HG02981 (cell line): ENCODE data around the gene SOX12.

Experiments used
- ATAC-seq: cut with Tn5 transposase; IDR thresholded peaks from one replicate; pipeline ENCODE4 v1.9.1; 2021; ENCODE audit warnings: mild to moderate bottlenecking, moderate library complexity; ENCODE audit not compliant: unreplicated experiment

Gene SOX12

GRCh38 chr20:325045-325888, at the start of gene SOX12:
Gene SOX12, plus strand, starts transcription at chr20:325552. Its CDS starts 373 bp downstream, at chr20:325925.
- peak; percentile 75 for ATAC-seq

DNA sequence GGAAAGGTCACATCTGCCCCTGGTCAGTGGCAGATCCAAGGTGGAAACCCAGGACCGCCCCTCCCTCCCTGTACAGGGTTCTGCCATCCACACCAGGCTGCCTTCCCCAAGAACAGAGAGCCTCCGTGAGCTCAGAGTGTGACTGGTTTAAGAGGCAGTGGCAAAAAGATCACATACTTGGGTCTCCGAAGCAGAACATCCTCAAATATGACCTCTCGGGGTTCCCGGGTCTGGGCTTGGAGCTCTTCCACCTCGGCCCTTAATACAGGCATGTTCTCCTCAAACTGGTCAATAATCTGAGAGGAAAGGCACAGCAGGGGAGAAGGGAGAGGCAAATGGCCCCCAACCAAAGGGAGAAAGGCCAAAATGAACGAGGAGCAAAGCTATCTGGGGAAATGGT, 49.6 kb upstream of the SOX12 start:
- ATAC-seq, result no peak

DNA sequence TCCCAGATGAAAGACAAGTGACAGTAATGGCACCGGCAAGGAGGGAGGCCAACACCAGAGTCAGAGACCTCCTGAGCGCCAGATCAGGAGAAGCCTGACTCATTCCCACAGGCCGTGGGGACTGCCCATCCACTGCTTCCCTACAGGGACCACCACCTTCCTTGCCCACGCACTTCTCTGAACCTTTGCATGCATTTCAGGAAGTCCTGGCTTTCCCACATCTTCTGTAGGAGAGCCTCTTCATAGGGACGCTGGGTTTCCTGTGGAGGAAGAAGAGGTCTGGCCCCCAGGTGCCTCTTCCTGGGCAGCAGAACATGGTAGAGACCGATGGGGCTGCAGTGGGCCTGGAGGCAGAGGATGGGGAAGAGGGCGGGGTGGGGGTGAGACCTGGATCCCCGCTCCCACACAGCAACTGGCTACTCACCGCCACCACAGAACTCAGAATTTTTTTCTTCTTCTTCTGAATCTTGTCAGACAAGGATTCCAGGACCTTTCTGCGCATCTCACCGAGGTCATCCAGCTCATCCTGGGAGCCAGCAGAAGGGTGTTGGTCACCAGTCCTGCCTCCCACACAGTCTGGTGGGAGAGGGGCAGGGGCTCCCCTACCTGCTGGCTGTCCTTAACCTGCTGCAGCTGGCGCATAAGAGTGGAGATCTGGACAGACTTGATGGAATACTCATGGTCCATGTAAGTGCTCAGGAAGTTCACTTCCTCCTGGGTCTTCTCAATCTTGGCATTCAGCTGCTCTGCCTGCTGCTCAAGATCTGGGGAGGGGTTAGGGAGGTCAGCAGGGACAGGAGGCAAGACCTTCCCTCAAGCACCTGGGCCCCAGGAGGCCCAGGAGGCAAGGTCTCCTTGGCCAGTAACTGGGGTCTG, 48.5 kb upstream of the SOX12 start:
- ATAC-seq, result no peak

GRCh38 chr20:277496-277781, 47.9 kb upstream of the SOX12 start:
- no peak for ATAC-seq

DNA sequence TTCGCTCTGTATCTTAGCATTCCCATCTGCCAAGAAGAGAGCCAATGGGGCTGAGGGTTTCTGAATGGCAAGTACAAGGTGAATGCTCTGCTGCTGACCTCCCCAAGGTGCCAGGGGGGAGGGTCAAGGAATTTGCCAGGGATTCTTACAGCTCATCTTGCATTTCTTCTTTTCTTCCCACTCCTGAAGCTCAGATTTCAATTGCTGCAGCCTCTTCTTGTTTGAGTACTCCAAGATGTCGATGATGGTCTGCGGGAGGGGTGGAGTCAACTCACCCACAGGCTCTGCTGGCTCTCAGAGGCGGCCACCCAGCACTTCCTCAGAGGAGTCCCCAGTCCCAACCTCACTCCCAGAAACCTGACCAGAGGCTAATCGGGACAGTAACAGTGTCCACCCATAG, 47.2 kb upstream of the SOX12 start:
- ATAC-seq, result no peak

DNA sequence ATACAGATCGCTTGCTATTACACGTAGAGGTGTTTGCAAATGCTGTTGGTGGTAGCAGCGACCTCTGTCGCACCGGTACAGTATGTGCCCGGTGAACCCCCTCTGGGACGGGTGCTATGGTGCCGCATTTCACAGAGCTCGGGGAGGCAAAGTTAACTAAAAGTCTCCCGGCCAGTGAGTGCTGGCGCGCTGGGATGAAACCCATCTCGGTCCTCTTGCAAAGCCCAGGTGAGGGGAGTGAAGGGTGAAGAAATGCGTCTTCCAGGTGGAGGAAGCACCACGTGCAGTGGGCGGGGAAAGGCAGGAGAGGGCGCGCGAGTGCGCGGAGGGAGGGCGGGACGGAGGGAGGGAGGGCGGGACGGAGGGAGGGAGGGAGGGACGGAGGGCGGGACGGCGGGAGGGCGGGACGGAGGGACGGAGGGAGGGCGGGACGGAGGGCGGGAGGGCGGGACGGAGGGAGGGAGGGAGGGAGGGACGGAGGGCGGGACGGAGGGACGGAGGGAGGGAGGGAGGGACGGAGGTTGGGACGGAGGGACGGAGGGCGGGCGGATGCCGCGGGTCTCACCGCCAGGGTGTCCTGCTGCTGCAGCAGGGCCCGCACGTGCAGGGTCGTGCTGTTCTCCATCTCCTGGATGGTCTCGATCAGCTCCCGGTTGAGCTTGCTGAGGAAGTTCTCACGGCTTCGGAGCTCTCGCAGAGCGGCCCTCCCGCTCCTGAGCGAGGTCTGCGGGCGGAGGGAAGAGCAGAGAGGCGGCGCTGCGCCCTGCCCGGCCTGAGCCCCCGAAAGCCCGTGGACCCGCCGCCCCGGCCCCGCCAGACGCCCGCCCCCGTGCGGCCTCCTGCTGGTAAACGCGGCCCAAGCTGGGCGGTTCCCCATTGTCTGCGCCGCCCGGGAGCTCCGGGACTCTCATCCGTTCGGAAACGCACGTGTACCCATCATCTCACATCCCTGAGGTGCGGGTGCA, 46.5 kb upstream of the SOX12 start:
- ATAC-seq, result no peak

GRCh38 chr20:284172-284571, 41.2 kb upstream of the SOX12 start:
- ATAC-seq, result no peak

DNA sequence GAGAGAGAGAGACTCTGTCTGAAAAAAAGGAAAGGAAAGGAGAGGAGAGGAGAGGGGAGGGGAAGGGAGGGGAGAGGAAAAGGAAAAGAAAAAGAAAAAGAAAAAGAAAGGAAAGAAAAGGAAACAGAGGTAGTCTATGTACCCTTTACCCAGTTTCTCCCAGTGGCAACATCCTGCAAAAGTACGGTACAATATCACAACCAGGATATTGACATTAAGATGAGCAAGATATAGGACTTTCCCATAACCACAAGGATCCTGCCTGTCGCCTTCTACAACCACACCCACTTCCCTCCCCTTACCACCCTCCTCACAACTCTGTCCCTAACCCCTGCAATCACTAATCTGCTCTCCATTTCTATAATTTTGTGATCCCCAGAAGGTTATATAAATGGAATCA, 38.8 kb upstream of the SOX12 start:
- no peak for ATAC-seq

DNA sequence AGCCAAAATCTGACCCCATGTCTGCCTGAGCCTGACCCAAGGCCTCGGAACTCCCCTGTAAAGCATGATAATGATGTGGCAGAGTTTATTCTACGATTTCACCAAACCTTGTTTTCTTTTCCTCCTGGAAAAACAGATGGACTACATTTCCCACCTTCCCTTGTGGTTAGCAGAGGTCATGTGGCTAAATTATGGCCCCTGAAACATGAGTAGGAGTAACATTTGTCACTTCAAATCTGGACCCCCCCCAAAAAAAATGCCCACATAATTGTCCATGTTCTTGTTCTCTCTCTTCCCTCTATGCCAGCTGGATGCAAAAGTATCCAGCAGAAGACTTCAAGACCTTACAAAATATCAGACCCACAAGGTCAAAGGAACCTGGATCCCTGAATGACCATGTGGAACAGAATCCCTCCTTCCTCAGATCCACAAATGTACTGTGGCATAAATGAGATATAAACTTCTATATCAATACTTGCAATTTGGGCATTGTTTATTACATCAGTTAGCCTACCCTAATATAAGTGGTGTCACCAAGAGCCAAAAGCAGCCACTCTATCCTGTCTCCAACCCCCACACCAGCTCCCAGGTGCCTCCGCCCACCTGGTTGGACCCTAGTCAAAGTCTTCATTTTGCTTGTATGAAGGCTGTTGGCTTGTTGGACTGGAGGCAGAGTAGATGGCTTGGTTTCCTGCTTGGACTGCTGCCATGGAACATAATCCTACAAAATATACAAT, 36.2 kb upstream of the SOX12 start:
- ATAC-seq, result no peak

DNA sequence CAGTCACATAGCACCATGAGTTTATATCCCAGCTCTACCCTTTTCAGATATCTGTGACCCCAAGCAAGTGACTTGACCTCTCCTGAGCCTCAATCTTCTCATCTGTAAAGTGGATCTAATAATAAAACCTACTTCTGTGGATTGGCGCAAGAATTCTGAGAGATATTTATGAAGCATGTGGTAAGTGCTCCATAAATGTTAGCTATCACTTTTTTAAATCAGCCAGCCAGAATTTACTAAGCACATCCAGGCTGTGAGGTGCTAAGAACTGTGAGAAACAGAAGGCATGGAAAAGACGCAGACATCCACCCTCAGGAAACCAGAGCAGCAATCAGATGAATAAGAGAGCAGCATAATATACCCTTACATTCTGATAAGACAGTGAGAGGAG, 35.7 kb upstream of the SOX12 start:
- no peak for ATAC-seq

GRCh38 chr20:290084-290831, 35.1 kb upstream of the SOX12 start, which contains the start of gene C20orf96:
Gene C20orf96, minus strand, starts transcription at chr20:290750. Its CDS starts 140 bp downstream, at chr20:290610.
- ATAC-seq, result peak; percentile 87

- ATAC-seq, result no peak
These were observed 30.8 kb upstream of the SOX12 start for GRCh38 chr20:294602-295001.

- ATAC-seq, result no peak
These were observed 29.5 kb upstream of the SOX12 start for GRCh38 chr20:295804-296203.

GRCh38 chr20:297098-297924, 28.0 kb upstream of the SOX12 start, which contains the start of gene ZCCHC3:
Gene ZCCHC3, plus strand, starts transcription at chr20:297570. Its CDS starts 17 bp downstream, at chr20:297587.
- ATAC-seq, result peak; percentile 75

- ATAC-seq, result peak; percentile 18
These were observed 27.2 kb upstream of the SOX12 start for GRCh38 chr20:297925-298775.

GRCh38 chr20:298776-299391, 26.5 kb upstream of the SOX12 start:
- no peak for ATAC-seq

DNA sequence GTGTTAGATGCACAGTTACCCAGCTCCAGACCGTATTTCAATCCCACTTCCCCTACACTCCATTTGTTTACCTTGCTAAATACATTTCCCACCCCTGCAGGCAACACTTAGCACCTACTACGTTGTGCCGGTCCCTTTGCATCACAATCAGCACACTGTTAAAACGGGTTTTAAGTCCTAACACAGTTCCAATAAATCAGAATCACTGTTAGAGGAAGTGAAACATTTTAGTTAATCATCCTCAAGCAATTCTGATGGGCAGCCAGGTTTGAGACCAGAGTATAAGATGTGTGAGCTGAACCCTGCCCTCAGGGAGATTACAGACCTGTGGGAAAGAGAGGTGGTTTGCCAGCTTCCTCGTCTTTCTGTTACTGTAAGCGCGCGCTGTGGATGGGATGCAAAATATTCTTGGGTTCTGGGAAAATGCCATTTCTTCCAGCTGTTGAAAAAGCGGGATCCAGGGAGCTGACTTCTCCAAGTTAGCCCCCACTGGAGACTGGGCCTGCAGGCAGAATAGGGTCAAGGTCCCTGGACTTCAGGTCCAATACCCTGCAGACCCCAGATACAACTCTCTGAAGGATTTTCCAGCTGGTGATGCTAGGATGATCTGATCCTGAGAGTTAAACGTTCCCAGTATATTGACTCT, 24.9 kb upstream of the SOX12 start:
- ATAC-seq, result no peak
